GM23338 (cell line): ENCODE results near the gene PER1. TPM values are rescaled to one million over a fixed set of nuclear protein-coding genes. Genes with fewer than 3 reads are reported as not detected.
A peak's percentile ranks its signal among the peaks of the same experiment; 100 is the strongest.

Source experiments
- ATAC-seq: fragments of 200-7000 bp; cut with Tn5 transposase; 3 replicates; pipeline ENCODE4 v1.9.1; 2020
- DNase-seq: peaks from one replicate; pipeline ENCODE4 v3.0.0-alpha.2; 2015; ENCODE audit warnings: low spot score
- H2AFZ ChIP-seq: fragments of 200-600 bp; sonication (generic); 2 replicates; pipeline ENCODE4 v1.8.0; 2016; ENCODE audit warnings: antibody characterized with exemption, mild to moderate bottlenecking, moderate library complexity
- H3F3A ChIP-seq: fragments of 200-600 bp; sonication (generic); replicated peaks from 2 replicates; pipeline ENCODE4 v1.8.0; 2017; ENCODE audit warnings: antibody characterized with exemption, mixed run types, low read depth
- H3K27ac ChIP-seq: fragments of 200-600 bp; sonication (generic); 2 replicates; pipeline ENCODE4 v1.6.1; 2016; ENCODE audit warnings: low read depth
- H3K27me3 ChIP-seq: fragments of 200-600 bp; sonication (generic); 2 replicates; pipeline ENCODE4 v1.8.0; 2016; ENCODE audit warnings: mild to moderate bottlenecking, mixed run types, moderate library complexity; ENCODE audit not compliant: insufficient read depth
- H3K36me3 ChIP-seq: fragments of 200-600 bp; sonication (generic); 2 replicates; pipeline ENCODE4 v1.8.0; 2016; ENCODE audit warnings: mild to moderate bottlenecking; ENCODE audit not compliant: insufficient read depth
- H3K4me1 ChIP-seq: fragments of 200-600 bp; sonication (generic); 2 replicates; pipeline ENCODE4 v1.8.0; 2016; ENCODE audit warnings: mild to moderate bottlenecking, moderate library complexity; ENCODE audit not compliant: insufficient read depth
- H3K4me2 ChIP-seq: fragments of 200-600 bp; sonication (generic); 2 replicates; pipeline ENCODE4 v1.7.1; 2017; ENCODE audit warnings: mixed run types
- H3K4me3 ChIP-seq: fragments of 200-600 bp; sonication (generic); 2 replicates; pipeline ENCODE4 v1.6.1; 2016; ENCODE audit warnings: mixed run types
- H3K79me2 ChIP-seq: fragments of 200-600 bp; sonication (generic); replicated peaks from 2 replicates; pipeline ENCODE4 v1.8.0; 2017; ENCODE audit warnings: mild to moderate bottlenecking; ENCODE audit not compliant: insufficient read depth
- H3K9me2 ChIP-seq: fragments of 200-600 bp; sonication (generic); 2 replicates; pipeline ENCODE4 v1.8.0; 2017; ENCODE audit not compliant: insufficient read depth
- H4K20me1 ChIP-seq: fragments of 200-600 bp; sonication (generic); replicated peaks from 2 replicates; pipeline ENCODE4 v1.8.0; 2017; ENCODE audit warnings: mild to moderate bottlenecking; ENCODE audit not compliant: insufficient read depth
- H3K27ac Mint-ChIP-seq: 2 replicates; pipeline ENCODE4 v1.8.0; 2020; ENCODE audit warnings: inconsistent platforms, mild to moderate bottlenecking, moderate library complexity, mixed read lengths
- H3K27me3 Mint-ChIP-seq: 3 replicates; pipeline ENCODE4 v1.8.0; 2022; ENCODE audit warnings: low read depth, mild to moderate bottlenecking, moderate library complexity, mixed read lengths, inconsistent platforms; ENCODE audit not compliant: insufficient read depth, poor library complexity
- H3K36me3 Mint-ChIP-seq: 3 replicates; pipeline ENCODE4 v1.8.0; 2021; ENCODE audit warnings: low read depth, mild to moderate bottlenecking, inconsistent platforms, moderate library complexity, mixed read lengths
- H3K4me1 Mint-ChIP-seq: 3 replicates; pipeline ENCODE4 v1.8.0; 2020; ENCODE audit warnings: mild to moderate bottlenecking, inconsistent platforms, mixed read lengths
- H3K4me3 Mint-ChIP-seq: 3 replicates; pipeline ENCODE4 v1.8.0; 2021; ENCODE audit warnings: moderate library complexity, mild to moderate bottlenecking, inconsistent platforms, mixed read lengths
- H3K9me3 Mint-ChIP-seq: 3 replicates; pipeline ENCODE4 v1.8.0; 2020; ENCODE audit warnings: moderate library complexity, mild to moderate bottlenecking, inconsistent platforms, mixed read lengths
- CREB1 ChIP-seq: fragments of 250-450 bp; sonication (Bioruptor Pico); IDR thresholded peaks from 2 replicates; pipeline ENCODE4 v1.5.0; 2020; ENCODE audit warnings: low read depth, mild to moderate bottlenecking, moderate library complexity
- CTCF ChIP-seq, 2 experiments: fragments of 200-600 bp in 1 of 2; sonication (generic) in 1 of 2; conservative IDR thresholded peaks; 2 replicates each; pipeline versions ENCODE4 v1.5.1 to v1.6.1; 2016 to 2017; ENCODE audit warnings: antibody characterized with exemption in 2 of 2, low read depth in 2 of 2, mild to moderate bottlenecking in 2 of 2, moderate library complexity in 1 of 2
- ETS1 ChIP-seq: IDR thresholded peaks from 2 replicates; pipeline ENCODE4 v1.6.1; 2016; ENCODE audit warnings: antibody characterized with exemption
- EZH2 ChIP-seq: fragments of 200-600 bp; sonication (generic); IDR thresholded peaks from one replicate; pipeline ENCODE4 v1.8.0; 2017; ENCODE audit warnings: antibody characterized with exemption, mild to moderate bottlenecking, low read depth; ENCODE audit not compliant: unreplicated experiment
- EZH2phosphoT487 ChIP-seq: fragments of 200-600 bp; sonication (generic); IDR thresholded peaks from one replicate; pipeline ENCODE4 v1.8.1; 2018; ENCODE audit warnings: antibody characterized with exemption; ENCODE audit not compliant: unreplicated experiment
- JUNB ChIP-seq: IDR thresholded peaks from one replicate; pipeline ENCODE4 v1.6.1; 2016; ENCODE audit warnings: antibody characterized with exemption; ENCODE audit not compliant: unreplicated experiment
- NANOG ChIP-seq: IDR thresholded peaks from 2 replicates; pipeline ENCODE4 v1.6.1; 2016; ENCODE audit warnings: antibody characterized with exemption, borderline replicate concordance
- POLR2AphosphoS5 ChIP-seq: IDR thresholded peaks from 2 replicates; pipeline ENCODE4 v1.6.1; 2016; ENCODE audit warnings: antibody characterized with exemption, low read depth
- REST ChIP-seq: IDR thresholded peaks from one replicate; pipeline ENCODE4 v1.6.1; 2018; ENCODE audit warnings: antibody characterized with exemption; ENCODE audit not compliant: unreplicated experiment
- STAT1 ChIP-seq: IDR thresholded peaks from one replicate; pipeline ENCODE4 v1.6.1; 2016; ENCODE audit warnings: antibody characterized with exemption; ENCODE audit not compliant: unreplicated experiment
- ZNF114 ChIP-seq: fragments of 250-450 bp; sonication (Bioruptor Pico); IDR thresholded peaks from 2 replicates; pipeline ENCODE4 v1.5.0; 2020; ENCODE audit warnings: mild to moderate bottlenecking, moderate library complexity
- ZNF331 ChIP-seq: fragments of 250-450 bp; sonication (Bioruptor Pico); IDR thresholded peaks from 2 replicates; pipeline ENCODE4 v1.5.0; 2020; ENCODE audit warnings: low read depth, mild to moderate bottlenecking, moderate library complexity
- ZNF462 ChIP-seq: fragments of 250-450 bp; sonication (Bioruptor Pico); IDR thresholded peaks from 2 replicates; pipeline ENCODE4 v1.5.0; 2020; ENCODE audit warnings: mild to moderate bottlenecking, moderate library complexity
- polyA plus RNA-seq: library from polyadenylated mRNA; unstranded; fragments of >200 nt; fragmentation: Nextera tagmentation; extraction: Ambion mirVana; gene quantifications from 2 replicates; pipeline ENCODE4 v1.2.1, GENCODE V29; 2016
- total RNA-seq: library from RNA; depleted of rRNA; stranded (reverse); fragments of >200 nt; shearing (Covaris generic); gene quantifications from 2 replicates; pipeline ENCODE4 v1.2.3, GENCODE V29; 2014

PER1 gene
- total and polyA plus RNA-seq, 2 experiments from 2014 or later: 12.2 to 36.1 TPM

- peak overlapping the region; percentile 98 for H2AFZ ChIP-seq
- H3K36me3 ChIP-seq: no peaks in the 10 kb centered on the region
- Mint-ChIP-seq H3K36me3 (peaks cover 13% of the 10 kb centered on the region), H3K27ac (peak overlapping the region; percentile 83; the same call in 1 of the 2 replicates), H3K9me3 (peaks cover 17% of the 10 kb centered on the region), H3K4me1 (peaks cover 13% of the 10 kb centered on the region; the same call in 2 of the 3 replicates), H3K27me3 (peaks cover 85% of the 10 kb centered on the region), H3K4me3 (peak overlapping the region; percentile 83)
- peaks cover 69% of the 10 kb centered on the region for H3K27me3 ChIP-seq
- no peaks in the 10 kb centered on the region for H4K20me1 ChIP-seq
- peak overlapping the region; percentile 66 for H3K4me3 ChIP-seq
- peaks cover 12% of the 10 kb centered on the region; the same call in 1 of the 2 replicates for H3K4me1 ChIP-seq
- ATAC-seq (peak; percentile 54), DNase-seq (peak; percentile 91)
- no peak overlapping the region for H3K27ac ChIP-seq
- H3K4me2 ChIP-seq: peak overlapping the region; percentile 75
- no peaks in the 10 kb centered on the region for H3K79me2 ChIP-seq
- H3K9me2 ChIP-seq: no peaks in the 10 kb centered on the region
- no peak for TF ChIP-seq STAT1
- no peak for TF ChIP-seq ZNF462 (CRISPR knock-in tag)
- TF ChIP-seq ZNF331: no peak
- TF ChIP-seq CTCF (conservative IDR thresholded peaks at IDR 0.05; ENCODE audit: low read depth in 2 of 2): peak; percentile 71 to 81
- 0 out of 2 replicates have a peak, but pooled peaks have one; percentile 38 for TF ChIP-seq CREB1 (CRISPR knock-in tag)
- no peak for TF ChIP-seq ETS1
- no peak for TF ChIP-seq POLR2AphosphoS5
- TF ChIP-seq ZNF114: peak; percentile 12; the same call in 1 of the 2 replicates
- TF ChIP-seq JUNB: no peak
- TF ChIP-seq NANOG: no peak
- TF ChIP-seq EZH2phosphoT487: no peak
- TF ChIP-seq REST: no peak
- TF ChIP-seq EZH2: no peak
- 0 out of 2 replicates have a peak, but pooled peaks cover 4% of the 10 kb centered on the region for H3F3A ChIP-seq
These were observed 33.2 kb downstream of the PER1 start for GRCh38 chr17:8118769-8119580.
